Stimulated activated CD4-positive, alpha-beta T cell treated with anti-CD3 and anti-CD28 coated beads, TNF-alpha, amount 100 ng/mL, for 1 hour (primary cell): Measurements from ENCODE around the gene TAF1B.

Source experiments
- DNase-seq, 3 donors: peaks; one replicate each; pipeline ENCODE4 v3.0.0-alpha.2; 2020; ENCODE audit warnings: low read depth in 3 of 3, low spot score in 1 of 3

The TAF1B gene

DNA sequence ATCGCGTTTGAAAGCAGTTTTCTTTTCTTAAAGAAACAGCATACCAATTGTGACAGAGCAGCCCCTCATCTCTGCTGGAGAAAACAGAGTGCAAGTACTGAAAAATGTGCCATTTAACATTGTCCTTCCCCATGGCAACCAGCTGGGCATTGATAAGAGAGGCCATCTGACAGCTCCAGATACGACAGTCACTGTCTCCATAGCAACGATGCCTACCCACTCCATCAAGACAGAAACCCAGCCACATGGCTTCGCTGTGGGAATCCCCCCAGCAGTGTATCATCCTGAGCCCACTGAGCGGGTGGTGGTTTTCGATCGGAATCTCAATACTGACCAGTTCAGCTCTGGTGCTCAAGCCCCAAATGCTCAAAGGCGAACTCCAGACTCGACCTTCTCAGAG lies 117.7 kb downstream of the TAF1B start:
- DNase-seq: no peak

- DNase-seq: no peak
Measured at GRCh38 chr2:9964334-9964980, 121.2 kb downstream of the TAF1B start.

- no peak for DNase-seq
Measured at GRCh38 chr2:9965119-9965822, 122.0 kb downstream of the TAF1B start.

- no peak for DNase-seq
Measured at GRCh38 chr2:9966491-9967022, 123.3 kb downstream of the TAF1B start.

DNA sequence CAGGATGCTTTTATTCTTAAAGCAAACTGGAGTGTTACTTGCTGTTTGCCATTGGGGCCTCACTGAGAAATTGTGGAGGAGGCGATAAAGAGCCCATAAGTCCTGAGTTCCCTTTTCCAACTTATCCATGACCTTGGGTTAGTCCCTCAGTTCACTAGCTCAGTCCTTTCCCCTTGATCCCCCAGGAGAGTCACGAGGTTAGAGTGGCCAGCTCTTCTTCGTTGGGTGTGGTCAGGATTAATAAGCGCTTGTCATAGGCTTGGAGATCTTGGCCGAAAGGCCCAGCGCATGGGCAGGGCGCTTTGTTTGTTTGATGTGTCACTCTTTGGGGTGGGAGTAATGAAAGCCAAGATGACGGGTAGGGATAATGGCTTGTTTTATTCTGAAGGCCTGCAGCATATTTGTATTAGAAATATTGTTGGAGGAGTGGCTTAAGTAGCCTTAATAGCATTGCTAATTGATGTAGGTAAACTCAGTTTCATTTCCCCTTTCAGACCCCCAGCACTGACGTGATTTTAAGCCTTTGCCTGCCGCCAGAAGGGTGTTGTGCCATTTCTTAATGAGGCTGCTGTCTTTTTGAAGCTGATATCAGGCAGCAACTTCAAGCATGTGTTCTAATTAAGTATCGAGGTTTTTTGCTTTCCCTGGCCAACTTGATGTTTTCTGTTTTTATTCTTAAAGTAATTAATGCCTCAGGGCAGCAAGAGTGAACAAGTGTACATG lies 123.9 kb downstream of the TAF1B start:
- DNase-seq: no peak

DNA sequence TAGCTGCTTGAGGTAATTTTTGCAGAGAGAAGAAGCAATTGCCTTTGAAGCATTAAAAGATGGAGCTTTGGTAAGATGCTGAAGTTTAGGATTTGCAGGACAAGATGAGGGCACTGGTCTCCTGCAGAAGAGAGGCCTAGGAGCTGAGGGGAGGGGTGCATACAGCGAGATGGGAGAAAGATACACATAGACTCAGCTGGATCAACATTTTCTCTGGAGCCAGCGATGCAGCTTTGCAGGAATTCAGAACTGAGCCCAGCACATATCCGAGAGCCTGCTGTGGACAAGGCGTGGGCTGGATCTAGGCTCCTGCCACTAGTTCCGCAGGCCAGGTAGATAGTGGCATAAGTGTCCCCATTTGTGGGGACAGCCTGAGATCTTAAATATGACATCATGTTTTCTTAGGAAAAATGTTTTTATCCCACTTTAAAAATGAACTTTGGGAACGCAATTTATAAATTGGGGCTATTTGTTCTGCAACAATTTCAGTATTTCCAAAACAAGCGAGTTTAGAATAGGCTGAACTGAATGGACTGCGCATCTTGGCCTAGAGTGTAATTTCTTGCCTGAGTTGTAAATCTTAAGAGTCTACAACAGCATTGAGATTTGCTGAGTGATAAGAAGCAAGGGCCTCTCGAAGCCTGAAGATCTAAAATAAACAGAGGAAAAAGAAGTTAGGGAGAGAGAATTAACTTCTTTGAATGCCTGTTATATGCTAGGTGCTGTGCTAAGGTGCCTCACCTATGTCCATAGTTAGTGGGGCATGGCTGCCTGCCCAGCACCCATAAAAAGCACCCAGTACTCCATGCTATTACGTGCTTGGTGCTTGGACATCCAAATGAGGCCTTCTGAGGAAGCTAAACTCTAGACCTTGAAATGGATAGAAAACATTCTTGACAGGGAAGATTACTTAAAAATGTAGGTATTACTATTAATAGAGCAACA lies 125.6 kb downstream of the TAF1B start:
- DNase-seq: no peak

GRCh38 chr2:9970200-9971044 lies 127.1 kb downstream of the TAF1B start:
- DNase-seq: no peak

- DNase-seq: no peak
Measured at GRCh38 chr2:9971105-9971818, 128.0 kb downstream of the TAF1B start.

DNA sequence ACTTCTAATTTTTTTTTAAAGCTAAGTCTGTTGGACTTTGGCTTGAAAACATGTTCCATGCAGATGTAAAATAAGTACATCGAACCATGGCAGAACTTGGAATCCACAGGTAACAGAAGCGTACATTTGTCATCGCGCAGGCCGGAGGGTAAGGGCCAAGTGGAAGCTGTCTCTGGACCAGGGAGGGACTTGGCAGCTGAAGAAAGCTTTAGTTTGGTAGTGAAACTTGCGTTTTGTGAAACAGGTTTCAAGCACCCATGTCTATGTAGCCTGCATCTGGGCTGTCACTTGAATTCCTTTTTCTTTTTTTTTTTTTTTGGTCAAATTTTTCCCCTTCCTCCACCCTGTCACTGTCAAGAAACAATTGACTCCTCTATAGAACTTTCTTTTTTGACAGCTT lies 128.6 kb downstream of the TAF1B start:
- DNase-seq: no peak

DNA sequence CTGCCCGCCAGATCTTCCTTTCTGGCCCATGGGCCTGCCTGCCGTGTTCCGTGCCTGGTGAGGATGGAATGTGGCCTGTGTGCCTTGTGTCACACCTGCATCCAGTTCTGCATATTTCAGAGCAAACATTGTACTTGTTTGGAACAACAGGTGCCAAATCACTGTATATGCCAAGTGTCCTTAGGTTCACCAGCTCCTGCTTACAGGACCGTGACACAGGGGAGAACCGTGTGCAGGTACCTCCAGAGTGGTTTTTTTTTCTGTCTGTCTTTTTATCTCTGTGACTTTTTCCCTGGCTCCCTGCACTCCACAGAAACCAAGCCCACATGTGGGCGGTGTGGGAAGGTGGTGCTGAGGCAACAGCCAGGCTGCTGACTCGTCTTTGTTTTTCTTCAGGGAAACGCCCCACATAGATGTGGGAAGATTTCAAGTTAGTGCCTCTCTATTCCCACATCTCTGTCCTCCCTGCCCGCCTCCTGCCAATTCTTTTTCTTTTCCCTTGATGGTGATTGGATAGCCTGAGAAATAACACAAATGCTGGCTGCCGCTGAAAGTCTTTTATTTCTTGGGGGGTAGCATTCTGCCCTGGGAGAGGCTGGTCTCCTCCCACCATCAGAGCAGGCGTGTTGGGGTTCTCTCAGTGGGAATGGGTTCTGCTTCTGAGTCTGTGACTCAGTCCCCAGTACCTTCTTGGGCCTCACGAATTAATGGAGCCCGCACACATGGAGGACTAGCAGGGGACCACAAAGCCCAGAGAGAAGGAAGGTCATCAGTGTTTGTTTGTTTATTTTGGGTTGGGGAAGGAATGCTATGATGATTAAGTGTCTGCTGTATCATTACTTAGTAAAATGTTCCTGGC lies 129.6 kb downstream of the TAF1B start:
- DNase-seq: no peak

GRCh38 chr2:9973690-9974089 lies 130.4 kb downstream of the TAF1B start:
- no peak for DNase-seq

GRCh38 chr2:9974343-9974742 lies 131.1 kb downstream of the TAF1B start:
- no peak for DNase-seq

DNA sequence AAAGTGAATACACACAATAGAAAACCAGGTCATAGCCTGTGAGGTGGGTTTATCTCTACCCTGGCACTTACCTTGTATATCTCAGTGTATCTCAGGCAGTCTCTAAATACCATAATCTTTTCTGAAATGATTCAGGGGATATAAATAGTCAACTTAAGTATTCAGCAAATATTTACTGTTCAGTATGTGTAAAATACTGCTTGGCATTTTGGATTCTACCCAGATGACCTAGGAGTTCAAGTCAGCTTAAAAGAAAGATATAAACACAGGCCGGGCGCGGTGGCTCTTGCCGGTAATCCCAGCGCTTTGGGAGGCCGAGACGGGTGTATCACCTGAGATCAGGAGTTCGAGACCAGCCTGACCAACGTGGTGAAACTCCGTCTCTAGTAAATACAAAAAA lies 132.1 kb downstream of the TAF1B start:
- DNase-seq: no peak

GRCh38 chr2:9975805-9976447 lies 132.7 kb downstream of the TAF1B start:
- DNase-seq: no peak

GRCh38 chr2:9979977-9980376 lies 136.7 kb downstream of the TAF1B start:
- DNase-seq: no peak

GRCh38 chr2:9980520-9980919 lies 137.2 kb downstream of the TAF1B start:
- no peak for DNase-seq

- DNase-seq: no peak
Measured at GRCh38 chr2:9981655-9982054, 138.4 kb downstream of the TAF1B start.

GRCh38 chr2:9982248-9982647 lies 139.0 kb downstream of the TAF1B start:
- no peak for DNase-seq
